HCT116 (cell line): ENCODE results near the gene SND1. TPM values are rescaled to one million over a fixed set of nuclear protein-coding genes. Genes with fewer than 3 reads are reported as not detected.

Source experiments
- ATAC-seq: fragments of 200-7000 bp; cut with Tn5 transposase; 2 replicates; pipeline ENCODE4 v1.9.1; 2020; ENCODE audit warnings: mild to moderate bottlenecking, moderate library complexity
- BruUV-seq: library from RNA; stranded (reverse); fragments of 400-500 nt; replicated peaks from 2 replicates; lab custom pipeline; 2021; lab: Mats Ljungman, UMichigan
- CTCF ChIA-PET: fragments of 300-600 bp; sonication (Branson Sonifier 250); formaldehyde crosslinking; loops from one replicate; lab custom pipeline; 2021; ENCODE audit warnings: antibody characterized with exemption; lab: Charles Lee
- POLR2A ChIA-PET: fragments of 300-600, 350-600 bp; sonication (Branson Sonifier 250); formaldehyde crosslinking; loops from one replicate; lab custom pipeline; 2021; ENCODE audit warnings: antibody characterized with exemption; lab: Charles Lee
- RAD21 ChIA-PET, 2 experiments: fragments of 300-600 bp; sonication (Branson Sonifier 250); formaldehyde crosslinking; loops; one replicate each; lab custom pipeline; 2023; ENCODE audit warnings: low total read pairs in 2 of 2; ENCODE audit not compliant: uncharacterized antibody in 2 of 2, unreplicated experiment in 2 of 2, low non-redundant PET in 1 of 2; lab: Charles Lee
- DNase-seq: peaks from one replicate; pipeline ENCODE4 v3.0.0-alpha.2; 2010; ENCODE audit warnings: low read depth, low spot score
- H2AFZ ChIP-seq: fragments of 200-600 bp; shearing (Covaris generic), sonication (generic); 2 replicates; pipeline ENCODE4 v1.6.1; 2017; ENCODE audit warnings: low read depth, mixed run types, mixed read lengths, antibody characterized with exemption, low read length; ENCODE audit not compliant: poor library complexity, severe bottlenecking
- H3K27ac ChIP-seq: 2 replicates; pipeline ENCODE4 v1.5.1; 2012; ENCODE audit warnings: low read depth, low read length
- H3K27me3 ChIP-seq: fragments of 200-600 bp; sonication (generic); 2 replicates; pipeline ENCODE4 v1.6.1; 2016; ENCODE audit warnings: mixed run types, low read length, mixed read lengths; ENCODE audit not compliant: insufficient read depth
- H3K36me3 ChIP-seq, 2 experiments: fragments of 200-500 bp in 1 of 2; fragments of 200-600 bp in 1 of 2; sonication (Bioruptor generic) in 1 of 2; sonication (generic) in 1 of 2; 2 replicates each; pipeline versions ENCODE4 v1.5.1 to v1.6.1; 2014 to 2016; ENCODE audit warnings: low read length in 2 of 2, inconsistent platforms in 1 of 2, mixed read lengths in 1 of 2, mixed run types in 1 of 2; ENCODE audit not compliant: insufficient read depth in 2 of 2, control insufficient read depth in 1 of 2
- H3K4me1 ChIP-seq, 2 experiments: fragments of 200-600 bp in 1 of 2; sonication (generic) in 1 of 2; 2 replicates each; pipeline versions ENCODE4 v1.5.1 to v1.6.1; 2012 to 2017; ENCODE audit warnings: low read length in 2 of 2, inconsistent platforms in 1 of 2, mild to moderate bottlenecking in 1 of 2, mixed read lengths in 1 of 2, mixed run types in 1 of 2, moderate library complexity in 1 of 2; ENCODE audit not compliant: insufficient read depth in 2 of 2, control insufficient read depth in 1 of 2
- H3K4me2 ChIP-seq: fragments of 200-600 bp; sonication (generic); 2 replicates; pipeline ENCODE4 v1.6.1; 2017; ENCODE audit warnings: mixed run types, low read length, mixed read lengths
- H3K4me3 ChIP-seq, 2 experiments: fragments of 200-600 bp in 1 of 2; sonication (generic) in 1 of 2; replicated peaks in 1 of 2; 2 replicates each; pipeline ENCODE4 v1.5.1; 2011 to 2016; ENCODE audit warnings: low read length in 2 of 2, control low read depth in 1 of 2, low read depth in 1 of 2, mild to moderate bottlenecking in 1 of 2, mixed read lengths in 1 of 2, mixed run types in 1 of 2
- H3K79me2 ChIP-seq: fragments of 200-600 bp; sonication (generic); 2 replicates; pipeline ENCODE4 v1.6.1; 2017; ENCODE audit warnings: mild to moderate bottlenecking, mixed run types, low read length, moderate library complexity, mixed read lengths; ENCODE audit not compliant: insufficient read depth
- H3K9ac ChIP-seq: fragments of 200-600 bp; sonication (generic); 2 replicates; pipeline ENCODE4 v1.6.1; 2016; ENCODE audit warnings: low read length, mixed read lengths
- H3K9me2 ChIP-seq: fragments of 200-600 bp; sonication (generic), shearing (Covaris generic); 2 replicates; pipeline ENCODE4 v1.6.1; 2017; ENCODE audit warnings: mixed run types, mild to moderate bottlenecking, moderate library complexity; ENCODE audit not compliant: insufficient read depth
- H3K9me3 ChIP-seq, 2 experiments: fragments of 200-500 bp in 1 of 2; fragments of 200-600 bp in 1 of 2; sonication (Bioruptor generic) in 1 of 2; sonication (generic) in 1 of 2; 2 replicates each; pipeline ENCODE4 v1.6.1; 2014 to 2017; ENCODE audit warnings: low read length in 2 of 2, mixed read lengths in 2 of 2, inconsistent platforms in 1 of 2, low read depth in 1 of 2, mild to moderate bottlenecking in 1 of 2, mixed run types in 1 of 2, moderate library complexity in 1 of 2; ENCODE audit not compliant: control insufficient read depth in 1 of 2, insufficient read depth in 1 of 2
- H4K20me1 ChIP-seq: fragments of 200-600 bp; sonication (generic), shearing (Covaris generic); 2 replicates; pipeline ENCODE4 v1.6.1; 2017; ENCODE audit warnings: mixed run types, mild to moderate bottlenecking, moderate library complexity; ENCODE audit not compliant: insufficient read depth
- ATF3 ChIP-seq: IDR thresholded peaks from 2 replicates; pipeline ENCODE4 v1.6.1; 2012
- CBX3 ChIP-seq: IDR thresholded peaks from 2 replicates; pipeline ENCODE4 v1.6.1; 2012; ENCODE audit warnings: low read depth
- EZH2 ChIP-seq: fragments of 200-600 bp; sonication (generic); IDR thresholded peaks from 2 replicates; pipeline ENCODE4 v1.6.1; 2017; ENCODE audit warnings: antibody characterized with exemption, mixed run types
- FOSL1 ChIP-seq: IDR thresholded peaks from 2 replicates; pipeline ENCODE4 v1.6.1; 2012; ENCODE audit warnings: low read depth
- JUND ChIP-seq: IDR thresholded peaks from 2 replicates; pipeline ENCODE4 v1.6.1; 2012
- POLR2AphosphoS5 ChIP-seq: IDR thresholded peaks from 2 replicates; pipeline ENCODE4 v1.6.1; 2011; ENCODE audit warnings: mild to moderate bottlenecking, low read depth, low read length, moderate library complexity
- RAD21 ChIP-seq: IDR thresholded peaks from 2 replicates; pipeline ENCODE4 v1.6.1; 2012; ENCODE audit warnings: low read depth, mild to moderate bottlenecking
- REST ChIP-seq: IDR thresholded peaks from 2 replicates; pipeline ENCODE4 v1.6.1; 2012; ENCODE audit warnings: low read depth
- SP1 ChIP-seq: IDR thresholded peaks from 2 replicates; pipeline ENCODE4 v1.6.1; 2012; ENCODE audit warnings: low read depth
- SRF ChIP-seq: IDR thresholded peaks from 2 replicates; pipeline ENCODE4 v1.6.1; 2012; ENCODE audit warnings: low read depth
- YY1 ChIP-seq: IDR thresholded peaks from 2 replicates; pipeline ENCODE4 v1.6.1; 2011; ENCODE audit warnings: low read length, low read depth, moderate library complexity, mild to moderate bottlenecking; ENCODE audit not compliant: insufficient replicate concordance; ENCODE audit errors: extremely low read depth
- ZBTB33 ChIP-seq: IDR thresholded peaks from 2 replicates; pipeline ENCODE4 v1.6.1; 2011; ENCODE audit warnings: mild to moderate bottlenecking, low read length, moderate library complexity; ENCODE audit not compliant: insufficient replicate concordance; ENCODE audit errors: extremely low read depth
- ZFX ChIP-seq: fragments of 450-650 bp; IDR thresholded peaks from 2 replicates; pipeline ENCODE4 v1.6.1; 2017
- ZNF274 ChIP-seq: fragments of 200-500 bp; sonication (Bioruptor generic); IDR thresholded peaks from 2 replicates; pipeline ENCODE4 v1.6.1; 2014; ENCODE audit warnings: mild to moderate bottlenecking, low read depth, low read length, inconsistent platforms
- intact Hi-C: fragments of 100-400 bp; cut with micrococcal nuclease; formaldehyde crosslinking; loops from 2 replicates; pipeline ENCODE4 v1.10.0; 2022
- total RNA-seq: library from RNA; stranded (reverse); gene quantifications from one replicate; pipeline ENCODE4 v1.2.1, GENCODE V29; 2021; ENCODE audit not compliant: unreplicated experiment

SND1 gene
- total RNA-seq, 1 experiment from 2014 or later = 169 TPM

DNA sequence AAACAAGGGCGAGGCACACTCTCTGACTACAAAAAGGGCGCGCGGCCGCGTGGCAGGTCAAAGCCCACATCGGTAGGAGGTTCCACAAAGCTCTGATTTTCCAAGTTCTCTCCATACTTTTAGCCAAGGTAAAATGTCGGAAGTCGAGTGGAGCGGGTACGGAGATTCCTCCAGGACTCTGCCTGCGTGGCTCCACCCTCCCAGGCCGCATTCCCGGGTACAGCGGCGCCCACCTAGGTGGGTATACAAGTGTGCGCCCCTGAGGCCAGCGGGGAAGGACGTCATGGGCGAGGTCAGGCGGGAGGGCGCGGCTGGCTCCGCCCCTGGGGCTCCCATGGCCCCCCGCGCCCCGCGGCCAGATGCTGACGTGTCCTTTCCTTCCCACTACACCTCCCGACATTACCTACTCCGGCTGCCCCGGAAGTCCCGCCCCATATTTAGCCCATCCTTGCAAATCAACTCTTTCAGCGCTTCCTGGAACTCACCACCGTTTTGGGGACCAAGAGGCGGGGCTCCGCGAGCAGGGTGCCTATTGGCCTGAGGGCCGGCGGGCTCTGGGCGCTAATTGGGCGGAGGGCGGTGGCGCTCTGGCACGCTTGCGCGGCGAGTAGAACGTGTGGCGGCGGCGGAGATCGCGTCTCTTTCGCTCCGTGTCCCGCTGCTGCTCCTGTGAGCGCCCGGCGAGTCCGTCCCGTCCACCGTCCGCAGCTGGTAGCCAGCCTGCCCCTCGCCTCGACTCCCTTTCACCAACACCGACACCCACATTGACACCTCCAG lies at the start of gene SND1 (continued):
- TF ChIP-seq REST (no peak), ATF3 (no peak), CBX3 (no peak)

GRCh38 chr7:127608446-127608845 lies 43.5 kb upstream of the SND1 start:
- ATAC-seq (no peak), DNase-seq (no peak)
- Histone ChIP-seq H3K4me3 (no peak overlapping the region), H3K9me2 (no peaks in the 10 kb centered on the region), H3K9ac (no peak overlapping the region), H3K27ac (no peak overlapping the region), H3K27me3 (peaks cover 3% of the 10 kb centered on the region; the same call in 1 of the 2 replicates), H3K4me2 (no peak overlapping the region), H3K36me3 (no peaks in the 10 kb centered on the region), H3K9me3 (peaks cover 0 to 6% of the 10 kb centered on the region in 2 experiments; a peak in 1 of 4 replicates), H3K79me2 (no peaks in the 10 kb centered on the region), H2AFZ (no peak overlapping the region), H3K4me1 (no peaks in the 10 kb centered on the region), H4K20me1 (no peaks in the 10 kb centered on the region)
- ChIA-PET CTCF (no interaction called here), POLR2A (no interaction called here), RAD21 (no interaction called here)
- intact Hi-C loops = no loop called here
- BruUV-seq = no TSS peak
- TF ChIP-seq REST = no peak
- TF ChIP-seq SP1 = no peak
- TF ChIP-seq POLR2AphosphoS5 = no peak
- TF ChIP-seq YY1 = no peak
- no peak for TF ChIP-seq ATF3
- TF ChIP-seq EZH2 = no peak
- TF ChIP-seq ZNF274 = no peak
- no peak for TF ChIP-seq RAD21
- TF ChIP-seq ZFX = no peak
- no peak for TF ChIP-seq ZBTB33
- no peak for TF ChIP-seq JUND
- no peak for TF ChIP-seq FOSL1
- TF ChIP-seq SRF = no peak
